ENCODE measurements around the gene SLC2A8. TPM values are rescaled to one million over a fixed set of nuclear protein-coding genes. Genes with fewer than 3 reads are reported as not detected.

SLC2A8 gene
- polyA plus RNA-seq, 10 donors, result 8.5 to 15.2 (median 11.8) TPM

GRCh38 chr9:127452691-127453090 lies 55.7 kb downstream of the SLC2A8 start:
- DNase-seq, result peak in 1 of 3 donors; percentile 29

GRCh38 chr9:127455324-127455992 lies 58.5 kb downstream of the SLC2A8 start:
- DNase-seq, result no peak

GRCh38 chr9:127457191-127457878 lies 60.4 kb downstream of the SLC2A8 start:
- no peak for DNase-seq

Other genes starting within 250 kb of the SLC2A8 start
- gene GARNL3, start 132.4 kb upstream of the SLC2A8 start, polyA plus RNA-seq (ENCODE audit: insufficient read length in 10 of 10), result 10 to 100 TPM; 13.6 to 23.3 (median 17.1) TPM
- 1 to 10 TPM; 4.0 to 7.3 (median 4.6) TPM for gene ZNF79, start 27.2 kb downstream of the SLC2A8 start, polyA plus RNA-seq (ENCODE audit: insufficient read length in 10 of 10)
- gene RPL12, start 54.2 kb downstream of the SLC2A8 start, polyA plus RNA-seq (ENCODE audit: insufficient read length in 10 of 10), result 1,000 to 10,000 TPM; 1,554 to 2,407 (median 2,044) TPM
- gene LRSAM1, start 54.3 kb downstream of the SLC2A8 start, polyA plus RNA-seq (ENCODE audit: insufficient read length in 10 of 10), result 10 to 100 TPM; 10.8 to 15.1 (median 13.6) TPM
- 10 to 100 TPM in 9 of 10 donors, 1 to 10 TPM in 1; 9.9 to 17.4 (median 14.2) TPM for gene STXBP1, start 215.1 kb downstream of the SLC2A8 start, polyA plus RNA-seq (ENCODE audit: insufficient read length in 10 of 10)

All from muscle of back (tissue), 11 donors.